Activated CD4-positive, alpha-beta T cell treated with anti-CD3 and anti-CD28 coated beads, Interleukin-2, amount 50 U/mL, for 4 hours (primary cell): ENCODE data around the gene RNU7-1.
"Not testable (repeated sequence)": the region's sequence is repeated elsewhere in the genome, so short reads cannot be mapped to it uniquely, and the experiment has no call there.

Experiments used
- DNase-seq, 2 experiments: peaks; one replicate each; pipeline ENCODE4 v3.0.0-alpha.2; 2020

RNU7-1 gene

GRCh38 chr12:6943722-6944380 lies at the start of gene RNU7-1, which contains the start of gene C12orf57:
RNU7-1 (plus strand) TSS chr12:6943816.
C12orf57 (plus strand) TSS chr12:6944022; CDS start chr12:6944122, 100 bp downstream.
- DNase-seq = peak; percentile 54 to 61

- no peak for DNase-seq
Observed at GRCh38 chr12:6894321-6894720, 49.3 kb upstream of the RNU7-1 start.

GRCh38 chr12:6896846-6897435 lies 46.7 kb upstream of the RNU7-1 start:
- DNase-seq = no peak

GRCh38 chr12:6899427-6899826 lies 44.2 kb upstream of the RNU7-1 start:
- no peak for DNase-seq

GRCh38 chr12:6899837-6900519 lies 43.6 kb upstream of the RNU7-1 start:
- peak in 1 of 2 experiments; percentile 22 for DNase-seq

- no peak for DNase-seq
Observed at GRCh38 chr12:6902448-6902847, 41.2 kb upstream of the RNU7-1 start.

- no peak for DNase-seq
Observed at GRCh38 chr12:6903722-6904121, 39.9 kb upstream of the RNU7-1 start.

- DNase-seq = peak; percentile 96 to 97
Observed at GRCh38 chr12:6904280-6905276, 39.0 kb upstream of the RNU7-1 start, which contains the start of gene LRRC23. LRRC23 (plus strand) TSS chr12:6904822; CDS start chr12:6905634, 812 bp downstream.

GRCh38 chr12:6905414-6906040 lies 38.1 kb upstream of the RNU7-1 start:
- no peak for DNase-seq

GRCh38 chr12:6908141-6908540 lies 35.5 kb upstream of the RNU7-1 start:
- DNase-seq = not testable (repeated sequence)

GRCh38 chr12:6909421-6910145 lies 34.0 kb upstream of the RNU7-1 start:
- DNase-seq = no peak

GRCh38 chr12:6912164-6912935 lies 31.3 kb upstream of the RNU7-1 start:
- DNase-seq = no peak

GRCh38 chr12:6914246-6914946 lies 29.2 kb upstream of the RNU7-1 start, which contains the start of gene ENO2:
ENO2 (plus strand) TSS chr12:6914580; CDS start chr12:6915833, 1,253 bp downstream.
- peak; percentile 81 to 85 for DNase-seq

GRCh38 chr12:6914947-6915788 lies 28.4 kb upstream of the RNU7-1 start:
- no peak for DNase-seq

GRCh38 chr12:6915789-6916285 lies 27.8 kb upstream of the RNU7-1 start:
- no peak for DNase-seq

- no peak for DNase-seq
Observed at GRCh38 chr12:6916426-6917200, 27.0 kb upstream of the RNU7-1 start.

- DNase-seq = no peak
Observed at GRCh38 chr12:6917491-6918231, 26.0 kb upstream of the RNU7-1 start.
